Adipocyte (in vitro differentiated cells): ENCODE measurements around the gene ITSN1.
A peak's percentile ranks its signal among the peaks of the same experiment; 100 is the strongest.
"Not testable (repeated sequence)": the region's sequence is repeated elsewhere in the genome, so short reads cannot be mapped to it uniquely, and the experiment has no call there.

Experiments
- DNase-seq: peaks from one replicate; pipeline ENCODE4 v3.0.0-alpha.2; 2015; ENCODE audit warnings: low read depth
- H3K27me3 ChIP-seq: replicated peaks from 2 replicates; pipeline ENCODE4 v1.7.0; 2013; ENCODE audit warnings: mild to moderate bottlenecking, low read length, moderate library complexity; ENCODE audit not compliant: control insufficient read depth, insufficient read depth
- H3K36me3 ChIP-seq: 2 replicates; pipeline ENCODE4 v1.7.0; 2013; ENCODE audit warnings: low read length, mild to moderate bottlenecking, moderate library complexity; ENCODE audit not compliant: control insufficient read depth, insufficient read depth, severe bottlenecking
- H3K4me1 ChIP-seq: 2 replicates; pipeline ENCODE4 v1.7.0; 2013; ENCODE audit warnings: mild to moderate bottlenecking, low read length, moderate library complexity; ENCODE audit not compliant: control insufficient read depth, insufficient read depth
- H3K4me3 ChIP-seq: 2 replicates; pipeline ENCODE4 v1.7.0; 2013; ENCODE audit warnings: mild to moderate bottlenecking, low read length, moderate library complexity
- H3K9ac ChIP-seq: 2 replicates; pipeline ENCODE4 v1.7.0; 2013; ENCODE audit warnings: mild to moderate bottlenecking, low read length, moderate library complexity
- H3K9me3 ChIP-seq: 2 replicates; pipeline ENCODE4 v1.7.0; 2013; ENCODE audit warnings: mild to moderate bottlenecking, low read length, moderate library complexity; ENCODE audit not compliant: control insufficient read depth

Gene ITSN1

GRCh38 chr21:33667636-33668035 is 25.3 kb downstream of the ITSN1 start:
- Histone ChIP-seq H3K9ac (no peak overlapping the region), H3K36me3 (no peaks in the 10 kb centered on the region), H3K9me3 (no peaks in the 10 kb centered on the region), H3K4me1 (peaks cover 35% of the 10 kb centered on the region), H3K4me3 (no peak overlapping the region), H3K27me3 (no peaks in the 10 kb centered on the region)
- no peak for DNase-seq

GRCh38 chr21:33668180-33668579 is 25.9 kb downstream of the ITSN1 start:
- DNase-seq, result peak; percentile 34
- Histone ChIP-seq H3K36me3 (no peaks in the 10 kb centered on the region), H3K9ac (no peak overlapping the region), H3K4me1 (peaks cover 35% of the 10 kb centered on the region), H3K27me3 (no peaks in the 10 kb centered on the region), H3K4me3 (peak overlapping the region; percentile 16), H3K9me3 (no peaks in the 10 kb centered on the region)

DNA sequence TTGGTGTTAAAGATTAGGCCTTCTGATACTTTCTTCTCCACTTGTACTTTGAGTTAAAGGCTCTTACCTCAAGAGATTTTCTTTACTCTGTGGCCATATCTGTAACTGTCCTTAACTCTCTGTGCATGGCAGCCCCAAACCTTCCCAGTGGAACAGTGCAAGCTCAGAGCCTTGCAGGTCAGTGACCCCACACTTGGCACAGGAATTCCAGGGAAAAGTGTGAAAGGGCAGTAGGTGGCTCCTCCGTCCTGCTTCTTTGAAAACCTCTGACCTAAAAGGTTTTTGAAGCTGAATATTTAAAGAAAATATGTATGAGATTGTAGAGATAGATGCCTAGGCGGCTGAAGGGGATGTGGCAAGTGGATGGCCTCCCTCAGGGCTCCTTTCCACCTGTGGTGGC is 26.3 kb downstream of the ITSN1 start:
- Histone ChIP-seq H3K4me1 (peaks cover 35% of the 10 kb centered on the region), H3K36me3 (no peaks in the 10 kb centered on the region), H3K9ac (no peak overlapping the region), H3K4me3 (peak overlapping the region; percentile 16), H3K9me3 (no peaks in the 10 kb centered on the region), H3K27me3 (no peaks in the 10 kb centered on the region)
- no peak for DNase-seq

DNA sequence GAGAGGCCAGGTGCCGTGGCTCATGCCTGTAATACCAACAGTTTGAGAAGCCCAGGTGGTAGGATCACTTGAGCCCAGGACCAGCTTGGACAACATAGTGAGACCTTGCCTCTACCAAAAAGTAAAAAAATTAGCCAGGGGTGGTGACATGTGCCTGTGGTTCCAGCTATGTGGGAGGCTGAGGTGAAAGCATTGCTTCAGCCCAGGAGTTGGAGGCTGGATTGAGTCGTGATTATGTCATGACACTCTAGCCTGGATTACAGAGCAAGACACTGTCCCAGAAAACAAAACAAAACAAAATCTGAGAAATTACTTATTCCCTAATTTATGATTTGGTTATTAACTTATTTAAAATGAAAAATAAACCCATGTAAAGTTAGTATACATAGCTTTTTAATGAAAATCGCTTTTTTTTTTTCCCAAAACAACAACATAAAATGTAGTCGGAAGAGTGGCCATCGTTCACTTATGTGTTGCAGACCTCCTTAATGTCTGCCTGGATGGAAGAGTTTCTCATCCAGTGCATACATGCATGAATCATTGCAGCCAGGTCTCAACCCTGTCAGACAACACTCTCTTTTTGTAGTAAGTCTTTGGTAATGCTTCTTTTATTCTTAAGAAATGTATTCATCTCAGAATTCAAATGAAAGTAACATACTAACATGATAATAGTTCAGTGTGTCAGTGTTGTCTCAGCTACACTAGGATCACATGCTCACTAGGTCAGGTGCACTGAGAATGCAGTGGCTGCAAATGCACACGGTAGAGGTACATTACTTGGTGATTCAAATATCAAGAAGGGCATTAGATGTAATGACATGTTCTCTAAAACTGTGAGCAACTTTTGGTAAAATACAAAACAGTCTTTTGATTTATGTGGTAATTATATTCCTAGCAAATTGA is 28.0 kb downstream of the ITSN1 start:
- Histone ChIP-seq H3K4me1 (peaks cover 35% of the 10 kb centered on the region), H3K9ac (no peak overlapping the region), H3K36me3 (no peaks in the 10 kb centered on the region), H3K9me3 (no peaks in the 10 kb centered on the region), H3K27me3 (no peaks in the 10 kb centered on the region), H3K4me3 (no peak overlapping the region)
- no peak for DNase-seq

DNA sequence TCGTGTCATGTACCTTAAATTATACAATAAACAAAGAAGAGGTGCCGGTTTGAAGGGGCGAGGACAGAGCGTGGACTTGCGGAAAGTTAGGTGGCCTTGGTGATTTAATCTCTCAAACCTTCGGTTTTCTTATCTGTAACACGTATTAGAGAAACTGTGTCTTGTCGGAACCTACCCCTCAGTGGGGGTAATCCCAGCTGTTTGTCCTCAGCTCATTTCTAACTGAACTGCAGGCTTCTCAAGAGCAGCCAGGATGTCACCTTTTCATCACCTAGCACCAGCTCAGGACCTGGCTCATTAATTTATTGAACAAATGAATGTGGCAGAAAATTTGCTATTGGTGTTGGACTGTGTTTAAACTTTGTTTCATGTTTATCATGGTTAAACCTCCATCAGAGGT is 31.2 kb downstream of the ITSN1 start:
- peaks cover 13% of the 10 kb centered on the region for H3K4me1 ChIP-seq
- H3K36me3 ChIP-seq, result no peaks in the 10 kb centered on the region
- no peak overlapping the region for H3K4me3 ChIP-seq

GRCh38 chr21:33674226-33674625 is 31.9 kb downstream of the ITSN1 start:
- Histone ChIP-seq H3K27me3 (no peaks in the 10 kb centered on the region), H3K9me3 (no peaks in the 10 kb centered on the region), H3K4me3 (no peak overlapping the region), H3K36me3 (no peaks in the 10 kb centered on the region), H3K9ac (no peak overlapping the region), H3K4me1 (peaks cover 7% of the 10 kb centered on the region)
- no peak for DNase-seq

More for the DNA sequence above, 31.2 kb downstream of the ITSN1 start:
- Histone ChIP-seq H3K9me3 (no peaks in the 10 kb centered on the region), H3K9ac (no peak overlapping the region), H3K27me3 (no peaks in the 10 kb centered on the region)
- DNase-seq, result no peak

- H3K27me3 ChIP-seq, H3K4me3 ChIP-seq, DNase-seq, H3K4me1 ChIP-seq, H3K9me3 ChIP-seq, H3K36me3 ChIP-seq, H3K9ac ChIP-seq: not testable (repeated sequence)
Measured at GRCh38 chr21:33676666-33677065, 34.4 kb downstream of the ITSN1 start.

GRCh38 chr21:33677450-33677849 is 35.1 kb downstream of the ITSN1 start:
- Histone ChIP-seq H3K9me3 (no peaks in the 10 kb centered on the region), H3K27me3 (no peaks in the 10 kb centered on the region), H3K4me3 (no peak overlapping the region), H3K4me1 (peaks cover 6% of the 10 kb centered on the region), H3K36me3 (no peaks in the 10 kb centered on the region), H3K9ac (no peak overlapping the region)
- no peak for DNase-seq

DNA sequence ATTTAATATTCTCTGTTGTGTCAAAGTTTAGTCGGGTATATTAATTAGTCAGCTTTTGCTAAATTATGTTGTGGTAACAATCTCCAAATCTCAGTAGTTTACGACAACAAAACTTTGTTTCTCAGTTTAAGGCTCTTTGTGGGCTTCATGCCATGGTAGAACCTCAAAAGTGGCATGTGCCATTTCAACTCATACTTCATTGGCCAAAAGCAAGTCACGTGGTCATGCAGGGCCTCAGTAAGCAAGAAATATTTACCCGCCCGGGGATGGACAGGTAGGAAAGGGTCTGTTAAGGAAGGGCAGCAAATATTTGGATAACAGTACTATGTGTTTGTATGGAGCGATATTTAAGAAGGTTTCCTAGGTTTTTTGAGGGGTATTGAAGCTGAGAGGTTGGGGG is 38.6 kb downstream of the ITSN1 start:
- H3K4me3 ChIP-seq, result no peak overlapping the region
- H3K9ac ChIP-seq, result no peak overlapping the region
- no peaks in the 10 kb centered on the region for H3K36me3 ChIP-seq

GRCh38 chr21:33682992-33683627 is 40.8 kb downstream of the ITSN1 start:
- Histone ChIP-seq H3K36me3 (no peaks in the 10 kb centered on the region), H3K27me3 (no peaks in the 10 kb centered on the region), H3K4me1 (peaks cover 60% of the 10 kb centered on the region), H3K9me3 (no peaks in the 10 kb centered on the region), H3K9ac (no peak overlapping the region), H3K4me3 (no peak overlapping the region)
- peak; percentile 73 for DNase-seq

More for the DNA sequence above, 38.6 kb downstream of the ITSN1 start:
- peaks cover 39% of the 10 kb centered on the region for H3K4me1 ChIP-seq
- DNase-seq, result no peak
- no peaks in the 10 kb centered on the region for H3K27me3 ChIP-seq
- no peaks in the 10 kb centered on the region for H3K9me3 ChIP-seq

DNA sequence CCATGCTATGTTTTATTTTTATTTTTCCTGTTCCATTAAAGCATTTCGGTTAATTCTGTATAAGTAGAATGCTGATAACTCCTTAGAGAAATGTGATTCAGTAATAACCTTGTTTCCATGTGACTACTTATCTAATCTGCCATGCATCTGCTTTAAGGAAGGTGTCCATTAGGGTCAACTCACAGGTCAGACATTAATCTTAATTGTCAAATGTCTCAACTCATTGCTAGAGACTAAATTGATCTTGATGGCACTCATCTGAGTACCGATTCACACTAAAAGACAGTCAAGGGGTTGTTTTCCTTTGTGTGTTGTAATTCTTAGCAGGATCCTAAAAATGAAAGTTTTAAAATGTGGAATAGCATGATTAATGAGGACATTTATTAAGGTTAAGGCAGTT is 41.8 kb downstream of the ITSN1 start:
- no peaks in the 10 kb centered on the region for H3K9me3 ChIP-seq
- H3K4me1 ChIP-seq, result peaks cover 70% of the 10 kb centered on the region
- peak overlapping the region; percentile 47 for H3K4me3 ChIP-seq
- no peak for DNase-seq
- H3K27me3 ChIP-seq, result no peaks in the 10 kb centered on the region
- H3K9ac ChIP-seq, result peak overlapping the region; percentile 49
- no peaks in the 10 kb centered on the region for H3K36me3 ChIP-seq
